ENCODE results near the gene MRTO4. TPM values are rescaled to one million over a fixed set of nuclear protein-coding genes. Genes with fewer than 3 reads are reported as not detected.
"Not testable (repeated sequence)": the region's sequence is repeated elsewhere in the genome, so short reads cannot be mapped to it uniquely, and the experiment has no call there.

Gene MRTO4
- total RNA-seq (2014; rRNA removed; shearing (Covaris generic)): 35.8 and 36.9 TPM in 2 replicates
- polyA plus RNA-seq (2014; cell fraction: nucleus; rRNA removed): 33.7 and 37.6 TPM in 2 replicates

- DNase-seq (ENCODE audit: extremely low read depth, low read depth): peak; percentile 61
These were observed at the start of gene MRTO4, which contains the start of gene EMC1 for GRCh38 chr1:19251305-19252196. Gene MRTO4, plus strand, starts transcription at chr1:19251805. Its CDS starts 31 bp downstream, at chr1:19251836. Gene EMC1, minus strand, starts transcription at chr1:19251524. Its CDS starts 15 bp downstream, at chr1:19251509.

GRCh38 chr1:19202396-19202795 lies 49.2 kb upstream of the MRTO4 start:
- DNase-seq (ENCODE audit: extremely low read depth, low read depth): no peak

DNA sequence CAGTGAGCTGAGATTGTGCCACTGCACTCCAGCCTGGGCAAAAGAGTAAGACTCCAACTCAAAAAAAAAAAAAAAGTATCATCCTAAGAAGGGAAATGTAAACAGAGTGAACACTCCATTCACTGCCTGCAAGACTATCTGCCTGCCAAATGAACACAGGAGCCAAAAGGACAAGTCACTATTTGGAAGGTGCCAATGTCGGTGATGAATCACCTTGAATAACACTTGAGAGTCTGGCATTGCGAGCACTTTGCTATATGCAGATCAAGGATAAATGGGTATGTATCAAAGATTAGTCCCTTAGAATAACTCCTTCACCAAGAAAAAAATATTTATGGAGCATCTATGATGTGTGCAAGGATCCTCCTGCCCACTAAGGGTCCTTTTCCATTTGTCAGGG lies 48.2 kb upstream of the MRTO4 start:
- DNase-seq (ENCODE audit: extremely low read depth, low read depth): no peak

- no peak for DNase-seq (ENCODE audit: extremely low read depth, low read depth)
These were observed 46.9 kb upstream of the MRTO4 start for GRCh38 chr1:19204446-19205266.

DNA sequence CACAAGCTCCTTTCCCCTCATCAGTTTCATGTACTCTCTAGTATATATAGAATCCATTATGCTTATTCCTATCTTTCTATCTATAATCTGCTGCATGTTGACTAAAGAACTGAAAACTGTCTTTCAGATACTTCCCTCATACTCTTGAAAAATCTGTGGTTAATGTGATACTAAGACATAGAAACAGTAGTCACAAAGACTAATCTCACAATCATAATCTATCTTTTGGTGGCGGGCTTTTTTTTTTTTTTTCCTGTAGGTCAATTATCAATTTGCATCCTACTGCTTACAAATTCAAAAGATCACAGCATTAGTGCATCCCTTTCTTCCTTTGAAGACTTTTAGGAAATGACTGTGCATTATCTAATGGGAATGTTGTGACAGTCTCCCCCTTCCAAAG lies 46.2 kb upstream of the MRTO4 start:
- DNase-seq (ENCODE audit: extremely low read depth, low read depth): no peak

GRCh38 chr1:19205845-19206244 lies 45.8 kb upstream of the MRTO4 start:
- DNase-seq (ENCODE audit: extremely low read depth, low read depth): no peak

GRCh38 chr1:19206947-19207346 lies 44.7 kb upstream of the MRTO4 start:
- DNase-seq (ENCODE audit: extremely low read depth, low read depth): no peak

DNA sequence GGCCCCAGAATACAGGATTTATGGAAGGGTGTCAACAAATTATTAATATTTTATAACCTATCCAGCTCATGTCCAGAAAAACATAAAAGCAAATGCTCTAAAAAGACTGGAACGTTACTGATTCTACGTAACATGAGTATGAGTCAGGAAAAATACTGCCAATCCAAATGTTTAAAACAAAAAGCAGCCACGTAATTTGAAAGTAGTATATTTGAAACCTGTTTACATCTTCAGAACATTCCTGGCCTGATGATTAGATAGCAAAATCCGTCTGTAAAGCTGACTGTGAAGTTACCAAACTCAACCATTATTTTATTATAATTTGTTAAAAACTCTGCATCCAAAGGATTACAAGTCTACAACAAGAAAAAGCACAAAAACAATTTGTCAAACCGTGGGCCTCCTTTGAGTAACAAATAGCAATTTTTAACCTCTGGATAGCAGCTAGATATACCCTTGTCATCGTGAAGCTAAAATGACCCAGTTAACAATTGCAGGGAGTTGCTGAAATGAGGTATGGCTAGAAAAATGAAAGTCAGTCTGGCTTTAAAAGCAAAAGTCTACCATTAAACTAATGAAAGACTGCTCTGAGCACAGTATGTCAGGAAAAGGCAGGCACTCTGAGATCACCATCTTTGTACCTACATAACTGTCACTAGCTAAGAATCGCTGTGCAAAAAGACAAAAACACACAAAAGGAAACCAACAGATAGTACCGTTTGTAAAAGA lies 42.7 kb upstream of the MRTO4 start:
- no peak for DNase-seq (ENCODE audit: extremely low read depth, low read depth)

GRCh38 chr1:19209439-19209989 lies 42.1 kb upstream of the MRTO4 start:
- no peak for DNase-seq (ENCODE audit: extremely low read depth, low read depth)

DNA sequence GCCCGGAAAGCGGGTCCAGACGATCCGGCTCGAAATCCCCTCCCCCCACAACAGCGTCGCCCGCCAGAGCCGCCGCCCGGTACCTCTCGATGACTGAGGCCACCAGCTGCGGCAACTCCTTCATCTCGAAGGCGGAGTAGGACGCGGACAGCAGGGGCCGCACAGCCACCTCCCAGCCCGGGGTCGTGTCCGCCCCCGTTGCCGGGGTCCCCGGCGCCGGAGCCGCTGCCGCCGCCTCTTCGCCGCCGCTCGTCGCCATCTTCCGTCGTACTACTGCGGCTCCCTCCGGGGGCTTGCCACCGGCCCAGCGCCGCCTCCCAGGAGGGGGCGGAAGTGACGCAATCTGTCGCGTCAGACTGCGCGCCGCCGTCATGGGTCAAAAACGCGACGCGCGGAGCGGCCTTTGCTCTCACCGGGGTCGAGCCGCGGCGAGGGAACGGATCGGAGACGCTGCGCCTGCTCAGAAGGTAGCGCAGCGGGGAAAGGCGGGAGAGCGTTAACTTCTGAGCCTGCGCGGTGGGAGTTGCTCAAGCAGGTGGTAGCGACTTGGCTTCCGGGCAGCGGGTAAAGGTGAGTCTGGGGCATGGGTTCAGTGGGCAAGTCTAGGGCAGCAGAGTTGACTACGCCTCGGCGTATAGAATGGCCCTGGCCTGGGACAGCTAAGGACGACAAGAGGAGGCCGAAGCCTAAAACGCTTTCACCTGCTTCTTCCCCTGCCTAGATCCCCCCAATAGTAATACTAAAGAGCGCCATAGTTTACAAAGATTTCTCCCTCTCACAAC lies 41.4 kb upstream of the MRTO4 start, which contains the start of gene UBR4:
TSS of gene UBR4 (minus strand) at position 277 of the 782 bp plus-strand sequence. CDS start at position 259, 18 bp downstream.
- peak; percentile 87 for DNase-seq (ENCODE audit: extremely low read depth, low read depth)

DNA sequence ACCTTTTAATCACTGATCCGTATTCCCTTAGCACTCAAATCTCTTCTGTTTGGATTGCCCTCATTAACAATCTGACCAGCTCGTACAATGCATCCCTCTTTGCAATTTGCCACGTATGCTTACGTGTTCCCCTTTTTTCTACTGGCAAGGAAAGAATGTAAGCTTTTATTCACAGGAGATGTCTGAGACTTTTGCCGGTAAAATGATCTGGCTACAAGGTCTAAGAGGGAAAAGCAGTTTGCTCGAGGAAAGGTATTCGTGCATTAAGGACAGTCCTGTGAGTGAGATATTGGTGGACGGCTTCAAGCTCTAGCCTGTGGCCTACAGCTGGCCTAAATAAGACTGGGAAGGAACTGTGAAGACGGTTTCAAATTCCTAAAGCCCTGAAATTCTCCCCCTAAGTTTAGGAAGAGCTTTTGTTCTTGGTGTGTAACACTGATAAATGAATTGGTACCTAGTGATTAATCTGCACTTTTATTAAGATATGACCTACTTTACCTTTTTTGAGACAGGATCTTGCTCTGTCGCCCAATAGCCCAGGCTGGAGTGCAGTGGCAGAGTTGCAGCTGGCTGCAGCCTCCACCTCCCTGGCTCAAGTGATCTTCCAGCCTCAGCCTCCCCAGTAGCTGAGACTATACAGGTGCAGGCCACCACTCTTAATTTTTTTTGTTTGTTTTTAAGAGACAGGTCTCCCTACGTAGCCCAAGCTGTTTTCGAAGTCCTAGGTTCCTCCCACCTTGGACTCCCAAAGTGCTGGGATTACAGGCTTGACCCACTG lies 40.6 kb upstream of the MRTO4 start:
- no peak for DNase-seq (ENCODE audit: extremely low read depth, low read depth)

DNA sequence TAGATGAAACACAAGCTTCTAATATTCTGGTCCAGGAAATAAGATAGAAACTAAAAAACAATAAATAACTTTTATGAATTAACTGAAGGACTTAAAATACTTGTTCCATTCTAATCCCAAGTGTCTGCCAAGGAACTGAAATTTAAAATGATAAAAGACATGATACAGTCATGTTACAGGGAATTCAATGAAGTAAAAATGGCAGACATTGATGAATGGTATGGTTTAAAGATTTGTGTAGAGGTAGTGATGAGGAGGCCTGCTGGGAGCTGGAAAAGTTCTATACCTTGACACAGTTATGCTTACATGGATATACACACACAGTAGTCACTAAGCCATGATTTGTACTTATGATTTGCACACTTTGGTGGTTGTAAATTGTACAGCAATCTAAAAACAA lies 39.4 kb upstream of the MRTO4 start:
- no peak for DNase-seq (ENCODE audit: extremely low read depth, low read depth)

- DNase-seq (ENCODE audit: extremely low read depth, low read depth): no peak
These were observed 38.0 kb upstream of the MRTO4 start for GRCh38 chr1:19213580-19213979.

DNA sequence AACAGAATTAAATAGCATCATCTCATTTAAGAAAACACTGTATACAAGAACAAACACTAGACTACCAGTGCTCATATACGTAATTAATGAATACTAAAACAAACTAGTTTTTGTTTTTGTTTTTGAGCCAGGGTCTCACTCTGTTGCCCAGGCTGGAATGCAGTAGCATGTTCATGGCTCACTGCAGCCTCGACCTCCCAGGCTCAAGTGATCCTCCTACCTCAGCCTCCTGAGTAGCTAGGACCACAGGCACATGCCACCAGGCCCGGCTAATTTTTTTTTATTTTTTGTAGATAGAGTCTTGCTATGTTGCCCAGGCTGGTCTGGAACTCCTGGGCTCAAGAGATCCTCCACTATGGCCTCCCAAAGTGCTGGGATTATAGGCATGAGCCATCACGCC lies 35.0 kb upstream of the MRTO4 start:
- not testable (repeated sequence) for DNase-seq (ENCODE audit: extremely low read depth, low read depth)

- no peak for DNase-seq (ENCODE audit: extremely low read depth, low read depth)
These were observed 32.2 kb upstream of the MRTO4 start for GRCh38 chr1:19219451-19219850.

- no peak for DNase-seq (ENCODE audit: extremely low read depth, low read depth)
These were observed 31.3 kb upstream of the MRTO4 start for GRCh38 chr1:19220080-19220846.

DNA sequence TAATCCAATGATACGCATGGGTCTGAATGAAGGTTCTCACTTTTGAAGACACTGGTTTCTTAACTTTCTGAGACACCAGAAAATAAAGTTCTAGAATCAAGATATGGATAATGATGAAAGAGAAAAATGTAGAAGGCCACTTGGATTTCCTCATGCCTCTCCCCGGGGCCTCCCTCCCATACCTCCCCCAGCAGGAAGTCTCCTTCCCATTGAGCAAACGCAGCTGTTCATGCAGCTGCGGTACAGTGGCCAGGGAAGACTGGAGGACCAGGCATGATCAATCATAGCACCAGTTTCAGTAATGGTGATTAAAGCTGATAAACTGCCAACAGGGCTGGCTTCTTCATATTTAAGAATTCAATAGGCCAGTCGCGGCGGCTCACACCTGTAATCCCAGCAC lies 30.6 kb upstream of the MRTO4 start:
- DNase-seq (ENCODE audit: extremely low read depth, low read depth): no peak

- no peak for DNase-seq (ENCODE audit: extremely low read depth, low read depth)
These were observed 29.0 kb upstream of the MRTO4 start for GRCh38 chr1:19222573-19222972.

Data from NCI-H460 (cell line).